Esophagus muscularis mucosa (tissue), 4 donors: ENCODE data around the gene CBX2.

ENCODE experiments used
- EP300 ChIP-seq: sonication (generic); formaldehyde crosslinking; IDR thresholded peaks from one replicate; pipeline ENCODE4 v1.6.1; 2017; ENCODE audit warnings: antibody characterized with exemption
- POLR2A ChIP-seq: fragments of 450-650 bp; IDR thresholded peaks from one replicate; pipeline ENCODE4 v1.6.1; 2017; ENCODE audit warnings: antibody characterized with exemption, moderate library complexity, mild to moderate bottlenecking, low read depth
- POLR2AphosphoS5 ChIP-seq, 2 donors: sonication (generic); formaldehyde crosslinking; IDR thresholded peaks; one replicate each; pipeline ENCODE4 v1.6.1; 2017; ENCODE audit warnings: antibody characterized with exemption in 2 of 2
- TF ChIP-seq, protein P1 (sequence below), 3 experiments: fragments of 200-600 bp in 2 of 3; fragments of 450-650 bp in 1 of 3; sonication (generic) in 2 of 3; IDR thresholded peaks; one replicate each; pipeline ENCODE4 v1.5.1; 2017 to 2019; ENCODE audit warnings: antibody characterized with exemption in 3 of 3, mild to moderate bottlenecking in 2 of 3, moderate library complexity in 1 of 3

DNA sequence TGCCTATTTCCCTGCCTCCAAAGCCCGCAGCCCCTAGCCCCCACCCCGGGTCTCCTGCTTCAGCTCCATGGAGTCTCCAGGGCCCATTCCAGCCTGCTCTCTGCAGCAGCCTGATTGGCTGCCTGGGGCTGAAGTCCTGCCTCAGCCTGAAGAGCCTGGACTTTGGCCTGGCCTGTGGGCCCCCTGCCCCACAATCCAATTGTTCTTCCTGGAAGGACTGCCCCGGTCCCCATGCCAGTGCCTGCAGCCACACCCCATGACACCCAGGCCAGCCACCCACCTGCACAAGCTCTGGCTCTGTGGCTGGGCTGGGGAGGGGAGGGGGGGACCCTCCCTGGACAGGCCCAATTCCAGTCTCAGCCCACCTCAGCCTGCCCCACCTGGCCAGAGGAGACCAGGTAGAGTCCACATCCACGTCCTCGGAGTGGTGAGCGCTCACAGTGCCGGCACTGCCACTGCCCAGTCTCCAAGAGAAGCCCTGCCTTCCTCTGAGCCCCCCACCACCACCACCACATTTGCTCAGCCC, 34.9 kb upstream of the CBX2 start:
- TF ChIP-seq, protein P1, sequence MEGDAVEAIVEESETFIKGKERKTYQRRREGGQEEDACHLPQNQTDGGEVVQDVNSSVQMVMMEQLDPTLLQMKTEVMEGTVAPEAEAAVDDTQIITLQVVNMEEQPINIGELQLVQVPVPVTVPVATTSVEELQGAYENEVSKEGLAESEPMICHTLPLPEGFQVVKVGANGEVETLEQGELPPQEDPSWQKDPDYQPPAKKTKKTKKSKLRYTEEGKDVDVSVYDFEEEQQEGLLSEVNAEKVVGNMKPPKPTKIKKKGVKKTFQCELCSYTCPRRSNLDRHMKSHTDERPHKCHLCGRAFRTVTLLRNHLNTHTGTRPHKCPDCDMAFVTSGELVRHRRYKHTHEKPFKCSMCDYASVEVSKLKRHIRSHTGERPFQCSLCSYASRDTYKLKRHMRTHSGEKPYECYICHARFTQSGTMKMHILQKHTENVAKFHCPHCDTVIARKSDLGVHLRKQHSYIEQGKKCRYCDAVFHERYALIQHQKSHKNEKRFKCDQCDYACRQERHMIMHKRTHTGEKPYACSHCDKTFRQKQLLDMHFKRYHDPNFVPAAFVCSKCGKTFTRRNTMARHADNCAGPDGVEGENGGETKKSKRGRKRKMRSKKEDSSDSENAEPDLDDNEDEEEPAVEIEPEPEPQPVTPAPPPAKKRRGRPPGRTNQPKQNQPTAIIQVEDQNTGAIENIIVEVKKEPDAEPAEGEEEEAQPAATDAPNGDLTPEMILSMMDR (IDR thresholded peaks at IDR 0.05): no peak
- no peak for TF ChIP-seq POLR2A
- no peak for TF ChIP-seq POLR2AphosphoS5 (IDR thresholded peaks at IDR 0.05)
- no peak for TF ChIP-seq EP300
